SH-SY5Y (cell line): ENCODE measurements around the gene NBPF11.

ENCODE experiments used
- GATA2 ChIP-seq: IDR thresholded peaks from 2 replicates; pipeline ENCODE4 v1.6.1; 2011; ENCODE audit warnings: mild to moderate bottlenecking, low read depth, low read length
- GATA3 ChIP-seq: IDR thresholded peaks from 2 replicates; pipeline ENCODE4 v1.6.1; 2011; ENCODE audit warnings: low read depth, mild to moderate bottlenecking, low read length, moderate library complexity

DNA sequence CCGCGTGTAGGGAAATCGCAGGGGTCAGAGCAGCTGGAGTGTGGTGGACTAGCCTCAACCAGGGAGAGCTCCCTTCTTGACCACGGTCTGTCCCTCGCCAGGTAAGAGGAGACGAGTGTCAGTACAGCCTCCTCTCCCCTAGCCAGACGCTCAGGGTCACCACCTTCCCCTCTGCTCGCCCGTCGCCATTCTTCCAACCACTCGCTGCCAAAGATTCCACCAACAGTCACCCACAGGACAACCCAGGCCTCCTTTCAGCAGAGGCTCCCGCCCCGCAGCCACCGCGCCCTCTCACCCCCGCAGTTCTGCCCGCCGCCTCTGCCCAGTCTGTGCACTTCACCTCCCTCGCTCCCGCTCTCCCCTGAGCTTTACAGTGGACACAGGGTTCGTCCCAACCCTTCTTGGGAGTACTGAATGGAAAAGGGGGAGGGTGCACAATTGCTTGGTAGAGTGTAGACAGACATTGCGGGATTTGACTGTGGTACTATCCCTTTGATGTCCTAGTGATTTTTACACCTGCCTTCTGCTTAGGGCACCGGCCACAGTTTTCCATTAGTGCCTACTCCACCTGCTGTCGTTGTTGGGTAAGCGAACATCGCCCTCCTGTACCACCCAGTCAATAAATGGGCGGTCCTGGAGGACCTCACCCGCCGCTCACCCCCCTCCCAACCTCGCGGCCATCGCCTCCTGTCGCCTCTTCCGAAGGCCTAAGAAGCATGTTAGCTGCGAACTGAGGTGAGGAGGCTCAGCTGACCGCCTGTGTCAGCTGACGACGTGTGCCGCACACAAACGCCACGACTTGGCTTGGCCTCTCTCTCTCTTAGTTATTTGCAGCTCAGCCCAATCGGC is 9.2 kb upstream of the NBPF11 start:
- no peak for TF ChIP-seq GATA2
- no peak for TF ChIP-seq GATA3
